Mucosa of stomach (tissue), 1 donor: ENCODE data around the gene ANKRD12.
A peak's percentile ranks its signal among the peaks of the same experiment; 100 is the strongest.
"Not testable (repeated sequence)": the region's sequence is repeated elsewhere in the genome, so short reads cannot be mapped to it uniquely, and the experiment has no call there.

ENCODE experiments used
- H3K27me3 ChIP-seq: one replicate; pipeline ENCODE4 v1.7.0; 2013; ENCODE audit warnings: mild to moderate bottlenecking, low read length; ENCODE audit not compliant: control insufficient read depth, insufficient read depth
- H3K36me3 ChIP-seq: one replicate; pipeline ENCODE4 v1.7.0; 2013; ENCODE audit warnings: low read length; ENCODE audit not compliant: control insufficient read depth, insufficient read depth
- H3K4me1 ChIP-seq: one replicate; pipeline ENCODE4 v1.7.0; 2013; ENCODE audit warnings: mild to moderate bottlenecking, low read length; ENCODE audit not compliant: control insufficient read depth, insufficient read depth
- H3K4me3 ChIP-seq: one replicate; pipeline ENCODE4 v1.7.0; 2013; ENCODE audit warnings: low read length
- H3K9ac ChIP-seq: one replicate; pipeline ENCODE4 v1.7.0; 2013; ENCODE audit warnings: mild to moderate bottlenecking, low read length, moderate library complexity
- H3K9me3 ChIP-seq: one replicate; pipeline ENCODE4 v1.7.0; 2013; ENCODE audit warnings: mild to moderate bottlenecking, low read length, moderate library complexity; ENCODE audit not compliant: control insufficient read depth
- donor health status: Pancreatic carcinoma.

Gene ANKRD12

GRCh38 chr18:9136315-9137155 lies at the start of gene ANKRD12:
TSS of gene ANKRD12 (plus strand) at chr18:9136781. CDS start at chr18:9182433, 45,652 bp downstream.
- Histone ChIP-seq H3K36me3 (no peaks in the 10 kb centered on the region), H3K9ac (peak within 1 kb of the TSS; percentile 80), H3K27me3 (no peaks in the 10 kb centered on the region), H3K9me3 (no peaks in the 10 kb centered on the region), H3K4me3 (peak within 1 kb of the TSS; percentile 56), H3K4me1 (peaks cover 14% of the 10 kb centered on the region)

GRCh38 chr18:9087144-9087543 lies 49.4 kb upstream of the ANKRD12 start:
- Histone ChIP-seq H3K27me3 (no peaks in the 10 kb centered on the region), H3K4me1 (no peaks in the 10 kb centered on the region), H3K9me3 (no peaks in the 10 kb centered on the region)

GRCh38 chr18:9088252-9088651 lies 48.3 kb upstream of the ANKRD12 start:
- Histone ChIP-seq H3K4me1 (no peaks in the 10 kb centered on the region), H3K4me3 (no peak overlapping the region), H3K36me3 (no peaks in the 10 kb centered on the region), H3K9me3 (no peaks in the 10 kb centered on the region), H3K9ac (no peak overlapping the region), H3K27me3 (no peaks in the 10 kb centered on the region)

More at GRCh38 chr18:9087144-9087543, 49.4 kb upstream of the ANKRD12 start:
- Histone ChIP-seq H3K36me3 (no peaks in the 10 kb centered on the region), H3K4me3 (no peak overlapping the region), H3K9ac (no peak overlapping the region)

GRCh38 chr18:9088727-9089126 lies 47.9 kb upstream of the ANKRD12 start:
- not testable (repeated sequence) for H3K4me1 ChIP-seq, H3K4me3 ChIP-seq, H3K9ac ChIP-seq, H3K9me3 ChIP-seq, H3K36me3 ChIP-seq, H3K27me3 ChIP-seq

- Histone ChIP-seq H3K9ac (no peak overlapping the region), H3K27me3 (no peaks in the 10 kb centered on the region), H3K4me3 (no peak overlapping the region), H3K9me3 (no peaks in the 10 kb centered on the region), H3K36me3 (no peaks in the 10 kb centered on the region), H3K4me1 (peaks cover 8% of the 10 kb centered on the region)
Measured at GRCh38 chr18:9090578-9090977, 46.0 kb upstream of the ANKRD12 start.

GRCh38 chr18:9091066-9091476 lies 45.5 kb upstream of the ANKRD12 start:
- Histone ChIP-seq H3K9me3 (no peaks in the 10 kb centered on the region), H3K4me3 (no peak overlapping the region), H3K27me3 (no peaks in the 10 kb centered on the region), H3K36me3 (no peaks in the 10 kb centered on the region), H3K4me1 (peaks cover 8% of the 10 kb centered on the region), H3K9ac (no peak overlapping the region)

GRCh38 chr18:9092665-9093064 lies 43.9 kb upstream of the ANKRD12 start:
- H3K9me3 ChIP-seq = no peaks in the 10 kb centered on the region
- no peak overlapping the region for H3K9ac ChIP-seq
- no peaks in the 10 kb centered on the region for H3K36me3 ChIP-seq
- peaks cover 8% of the 10 kb centered on the region for H3K4me1 ChIP-seq
- H3K4me3 ChIP-seq = no peak overlapping the region
- no peaks in the 10 kb centered on the region for H3K27me3 ChIP-seq

- not testable (repeated sequence) for H3K9ac ChIP-seq, H3K27me3 ChIP-seq, H3K36me3 ChIP-seq, H3K4me3 ChIP-seq, H3K9me3 ChIP-seq, H3K4me1 ChIP-seq
Measured at GRCh38 chr18:9093109-9093508, 43.5 kb upstream of the ANKRD12 start.

- no peaks in the 10 kb centered on the region for H3K36me3 ChIP-seq
- no peaks in the 10 kb centered on the region for H3K27me3 ChIP-seq
- H3K4me3 ChIP-seq = no peak overlapping the region
- H3K4me1 ChIP-seq = peaks cover 8% of the 10 kb centered on the region
- no peaks in the 10 kb centered on the region for H3K9me3 ChIP-seq
- no peak overlapping the region for H3K9ac ChIP-seq
Measured at GRCh38 chr18:9094307-9095226, 42.0 kb upstream of the ANKRD12 start.

- H3K9me3 ChIP-seq = no peaks in the 10 kb centered on the region
- H3K9ac ChIP-seq = no peak overlapping the region
- H3K36me3 ChIP-seq = no peaks in the 10 kb centered on the region
- no peaks in the 10 kb centered on the region for H3K27me3 ChIP-seq
- H3K4me3 ChIP-seq = no peak overlapping the region
- peaks cover 8% of the 10 kb centered on the region for H3K4me1 ChIP-seq
Measured at GRCh38 chr18:9095297-9096006, 41.1 kb upstream of the ANKRD12 start.

- Histone ChIP-seq H3K9ac (no peak overlapping the region), H3K36me3 (no peaks in the 10 kb centered on the region), H3K4me1 (peaks cover 8% of the 10 kb centered on the region), H3K27me3 (no peaks in the 10 kb centered on the region), H3K4me3 (no peak overlapping the region), H3K9me3 (no peaks in the 10 kb centered on the region)
Measured at GRCh38 chr18:9096007-9096371, 40.6 kb upstream of the ANKRD12 start.
